ENCODE data around the gene ZNF22. TPM values are rescaled to one million over a fixed set of nuclear protein-coding genes. Genes with fewer than 3 reads are reported as not detected.

Gene ZNF22
- total RNA-seq, 1 donor from 2014 or later = 81.0 TPM

GRCh38 chr10:45052700-45053099 lies 52.0 kb downstream of the ZNF22 start:
- Histone ChIP-seq H3K9me3 (ENCODE audit: low read depth) (no peaks in the 10 kb centered on the region), H3K4me1 (no peaks in the 10 kb centered on the region), H4K20me1 (ENCODE audit: low read depth) (no peaks in the 10 kb centered on the region), H3F3A (ENCODE audit: low read depth) (no peaks in the 10 kb centered on the region), H3K9ac (no peak overlapping the region), H3K79me2 (ENCODE audit: low read depth) (no peaks in the 10 kb centered on the region), H2AFZ (replicated peaks) (no peak overlapping the region), H3K4me3 (no peak overlapping the region), H3K27me3 (no peaks in the 10 kb centered on the region), H3K4me2 (no peak overlapping the region), H3K27ac (no peak overlapping the region), H3K36me3 (no peaks in the 10 kb centered on the region)
- Mint-ChIP-seq H3K27ac (no peak overlapping the region), H3K9me3 (no peaks in the 10 kb centered on the region), H3K36me3 (no peaks in the 10 kb centered on the region), H3K4me3 (no peak overlapping the region), H3K27me3 (ENCODE audit: insufficient read depth, low read depth) (no peaks in the 10 kb centered on the region), H3K4me1 (no peaks in the 10 kb centered on the region)
- TF ChIP-seq EZH2phosphoT487 (IDR thresholded peaks at IDR 0.05) (no peak), EZH2 (IDR thresholded peaks at IDR 0.05) (no peak), CTCF (IDR thresholded peaks at IDR 0.05) (no peak)
- no peak for DNase-seq (ENCODE audit: low spot score)

GRCh38 chr10:45053569-45054100 lies 52.9 kb downstream of the ZNF22 start:
- Histone ChIP-seq H3K9me3 (ENCODE audit: low read depth) (no peaks in the 10 kb centered on the region), H2AFZ (replicated peaks) (no peak overlapping the region), H3F3A (ENCODE audit: low read depth) (no peaks in the 10 kb centered on the region), H3K36me3 (no peaks in the 10 kb centered on the region), H3K4me2 (no peak overlapping the region), H3K27me3 (no peaks in the 10 kb centered on the region), H3K9ac (no peak overlapping the region), H3K79me2 (ENCODE audit: low read depth) (no peaks in the 10 kb centered on the region), H3K27ac (no peak overlapping the region), H3K4me3 (no peak overlapping the region), H3K4me1 (no peaks in the 10 kb centered on the region), H4K20me1 (ENCODE audit: low read depth) (no peaks in the 10 kb centered on the region)
- H3K27me3 Mint-ChIP-seq (ENCODE audit: insufficient read depth, low read depth) = no peaks in the 10 kb centered on the region
- no peaks in the 10 kb centered on the region for H3K36me3 Mint-ChIP-seq
- H3K4me1 Mint-ChIP-seq = no peaks in the 10 kb centered on the region
- TF ChIP-seq EZH2phosphoT487 (IDR thresholded peaks at IDR 0.05) (no peak), EZH2 (IDR thresholded peaks at IDR 0.05) (no peak), CTCF (IDR thresholded peaks at IDR 0.05) (no peak)
- no peak for DNase-seq (ENCODE audit: low spot score)
- no peak overlapping the region for H3K27ac Mint-ChIP-seq
- no peaks in the 10 kb centered on the region for H3K9me3 Mint-ChIP-seq
- no peak overlapping the region for H3K4me3 Mint-ChIP-seq

Other genes with a start within 250 kb of the ZNF22 start
- not detected in 2 replicates for gene TMEM72, start 89.6 kb upstream of the ZNF22 start, total RNA-seq (ENCODE audit: low replicate concordance)
- 3.1 and 9.7 TPM in 2 replicates for gene RASSF4, start 41.1 kb upstream of the ZNF22 start, total RNA-seq (ENCODE audit: low replicate concordance)
- 0.71 TPM in 1 of 2 replicates, not detected in the other for gene DEPP1, start 22.1 kb upstream of the ZNF22 start, total RNA-seq (ENCODE audit: low replicate concordance)